NCI-H82 (cell line): Measurements from ENCODE around the gene MLLT10.

Source experiments
- DNase-seq: peaks from one replicate; lab custom pipeline; 2025; lab: John Stamatoyannopoulos, UW

MLLT10 gene

DNA sequence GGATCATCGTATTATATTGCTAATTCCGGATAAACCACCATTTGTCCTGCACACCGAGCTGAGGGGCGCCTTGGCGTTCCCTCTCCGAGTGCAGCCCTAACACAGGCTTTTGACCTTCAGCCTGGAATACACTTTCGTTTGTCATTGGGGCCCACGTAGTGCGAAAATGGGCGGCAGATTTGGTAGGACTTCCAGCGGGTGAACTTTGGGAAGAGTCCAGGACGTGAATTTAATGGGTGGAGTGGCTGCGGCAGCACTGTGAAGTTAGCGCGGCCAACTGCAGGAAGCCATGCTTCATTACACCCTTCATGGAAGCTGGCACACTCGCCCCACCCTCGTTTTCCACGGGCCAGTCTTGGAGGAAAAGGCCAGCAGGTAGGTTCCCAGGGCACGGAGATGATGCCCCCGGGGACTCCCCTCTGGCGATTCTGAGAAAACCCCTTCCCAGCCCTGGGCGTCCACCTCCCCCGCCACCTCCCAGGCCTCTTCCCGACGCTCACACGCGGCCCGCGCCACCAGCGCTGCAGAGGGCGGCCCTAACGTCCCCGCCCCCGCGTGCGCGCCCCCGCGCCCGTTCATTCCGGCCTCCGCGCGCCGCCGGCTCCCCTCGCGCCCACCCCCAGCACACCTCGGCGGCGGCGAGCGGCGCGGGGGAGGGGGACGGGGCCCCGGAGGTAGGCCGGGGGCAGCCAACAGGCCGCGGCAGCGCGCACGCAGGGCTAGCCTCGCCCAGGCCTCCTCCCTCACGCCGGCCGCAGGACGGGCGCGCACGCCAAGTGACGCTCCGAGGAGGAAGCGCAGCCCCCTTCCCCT lies at the start of gene MLLT10:
TSS of gene MLLT10 (plus strand) at position 766 of the 813 bp plus-strand sequence. CDS start 413 bp downstream, outside the sequence.
- DNase-seq = peak; percentile 96

DNA sequence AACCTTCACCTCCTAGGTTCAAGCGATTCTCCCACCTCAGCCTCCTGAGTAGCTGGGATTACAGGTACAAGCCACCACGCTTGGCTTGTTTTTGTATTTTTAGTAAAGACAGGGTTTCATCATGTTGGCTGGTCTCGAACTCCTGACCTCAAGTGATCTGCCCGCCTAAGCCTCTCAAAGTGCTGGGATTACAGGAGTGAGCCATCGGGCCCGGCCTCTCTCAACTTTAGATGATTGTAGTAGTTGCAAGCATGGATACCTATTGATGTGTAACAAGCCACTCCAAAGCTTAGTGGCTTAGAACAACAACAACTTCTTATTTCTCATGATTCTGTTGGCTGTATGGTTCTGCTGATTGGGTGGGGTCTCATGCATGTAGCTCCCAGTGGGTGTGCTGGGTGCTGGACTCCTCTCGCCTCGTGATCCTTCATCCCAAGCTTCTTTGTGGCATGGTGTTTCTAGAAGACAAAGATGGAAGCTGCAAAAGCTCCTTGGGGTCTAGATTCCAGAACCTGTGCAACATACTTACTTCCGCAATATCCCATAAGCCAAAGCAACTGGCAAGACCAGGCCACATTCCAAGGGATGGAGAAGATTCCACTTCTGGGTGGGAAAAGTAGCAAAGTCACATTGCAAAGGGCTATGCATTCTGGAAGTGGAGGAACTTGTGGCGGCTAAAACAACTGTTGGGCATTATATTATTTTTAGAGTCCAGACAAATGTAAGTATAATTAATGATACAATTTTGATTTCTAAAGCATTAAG lies 46.4 kb upstream of the MLLT10 start:
- no peak for DNase-seq

DNA sequence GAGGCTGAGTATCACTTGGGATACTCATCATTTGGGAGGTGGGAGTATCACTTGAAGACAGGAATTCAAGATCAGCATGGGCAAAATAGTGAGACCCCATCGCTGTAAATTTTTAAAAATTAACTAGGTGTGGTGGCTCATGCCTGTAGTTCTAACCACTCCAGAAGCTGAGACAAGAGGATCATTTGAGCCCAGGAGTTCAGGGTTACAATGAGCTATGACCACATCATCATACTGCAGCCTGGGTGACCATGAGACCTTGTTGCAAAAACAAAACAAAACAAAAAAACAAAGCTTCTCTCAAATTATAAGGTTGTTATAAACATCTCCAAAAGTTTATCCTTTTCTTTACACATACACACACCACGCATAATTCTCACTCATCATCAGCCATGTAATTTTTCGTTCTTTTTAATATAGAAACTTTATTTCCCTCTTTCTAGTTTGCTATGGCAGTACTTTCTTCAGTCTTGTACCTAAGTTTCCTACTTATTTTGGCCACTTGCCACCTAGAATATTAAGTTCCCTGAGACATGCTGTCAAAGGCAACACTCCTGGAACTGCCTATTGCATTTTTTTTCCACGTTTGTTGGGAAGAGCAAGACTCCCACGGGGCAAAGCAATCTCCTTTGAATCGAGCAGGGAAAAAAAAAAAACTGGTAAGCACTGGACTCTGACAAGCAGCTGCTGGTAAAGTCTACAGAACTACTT lies 45.6 kb upstream of the MLLT10 start:
- no peak for DNase-seq

DNA sequence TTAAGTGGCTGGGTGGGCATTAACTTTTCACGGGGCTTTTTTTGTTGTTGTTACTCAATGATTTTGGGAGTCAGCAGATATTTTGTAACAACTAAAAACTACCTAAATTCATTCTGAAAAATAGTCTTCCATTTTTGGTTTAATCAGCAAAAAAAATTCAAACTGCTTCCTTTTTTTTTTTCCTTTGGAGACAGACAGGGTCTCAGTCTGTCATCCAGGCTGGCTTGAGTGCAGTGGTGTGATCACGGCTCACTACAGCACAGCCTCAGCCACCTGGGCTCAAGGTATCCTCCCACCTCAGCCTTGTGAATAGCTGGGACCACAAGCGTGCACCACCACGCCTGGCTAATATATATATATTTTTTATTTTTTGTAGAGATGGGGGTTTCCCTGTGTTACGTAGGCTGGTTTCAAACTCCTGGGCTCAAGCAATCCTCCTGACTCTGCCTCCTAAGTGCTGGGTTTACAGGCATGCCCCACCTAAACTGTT lies 45.0 kb upstream of the MLLT10 start:
- DNase-seq = no peak

DNA sequence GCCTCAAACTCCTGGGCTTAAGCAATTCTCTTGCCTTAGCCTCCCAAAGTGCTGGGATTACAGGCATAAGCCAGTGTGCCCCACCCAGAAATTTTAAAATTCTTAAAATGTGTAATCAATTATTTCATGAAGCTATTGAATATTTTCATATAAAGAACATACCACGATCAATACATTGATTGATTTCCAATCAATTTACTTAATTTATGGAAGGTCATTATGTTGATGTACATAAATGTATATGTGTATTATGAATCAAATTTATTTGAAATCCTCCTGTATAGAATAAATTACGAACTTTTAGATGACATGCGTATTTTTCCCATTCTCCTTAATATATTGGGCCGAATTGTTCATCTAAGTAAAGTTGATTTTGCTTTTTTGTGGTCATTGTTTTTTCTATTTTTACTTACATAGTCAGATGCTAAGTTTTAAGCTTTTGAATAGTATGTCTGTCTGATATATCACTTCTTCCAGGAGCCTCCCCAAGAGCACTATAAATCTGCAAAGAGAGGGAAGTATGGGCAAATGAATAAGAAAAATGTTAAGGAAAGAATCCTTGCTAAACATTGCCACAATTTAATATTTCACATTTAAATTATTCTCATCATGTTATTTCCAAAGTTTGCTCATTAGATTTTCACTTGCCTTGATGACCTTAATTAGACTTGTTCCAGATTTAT lies 43.9 kb upstream of the MLLT10 start:
- no peak for DNase-seq

DNA sequence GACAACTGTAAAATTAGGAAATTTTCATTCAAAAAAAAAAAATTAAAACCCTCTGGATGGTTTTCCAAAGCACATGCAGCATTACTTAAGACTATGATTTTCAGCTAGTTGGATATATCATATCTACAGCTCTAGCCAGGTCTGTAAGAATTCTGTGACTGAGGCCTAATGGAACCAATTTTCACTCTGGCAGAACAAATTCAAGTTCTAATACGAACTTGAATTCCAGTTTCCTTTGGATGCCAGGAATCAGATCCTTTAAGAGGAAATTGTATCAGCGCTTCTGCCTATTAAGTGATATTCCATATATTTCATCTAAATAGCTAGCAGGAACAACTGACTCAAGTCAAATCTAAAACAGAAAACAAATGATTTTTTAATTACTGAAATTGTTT lies 43.3 kb upstream of the MLLT10 start:
- DNase-seq = no peak

DNA sequence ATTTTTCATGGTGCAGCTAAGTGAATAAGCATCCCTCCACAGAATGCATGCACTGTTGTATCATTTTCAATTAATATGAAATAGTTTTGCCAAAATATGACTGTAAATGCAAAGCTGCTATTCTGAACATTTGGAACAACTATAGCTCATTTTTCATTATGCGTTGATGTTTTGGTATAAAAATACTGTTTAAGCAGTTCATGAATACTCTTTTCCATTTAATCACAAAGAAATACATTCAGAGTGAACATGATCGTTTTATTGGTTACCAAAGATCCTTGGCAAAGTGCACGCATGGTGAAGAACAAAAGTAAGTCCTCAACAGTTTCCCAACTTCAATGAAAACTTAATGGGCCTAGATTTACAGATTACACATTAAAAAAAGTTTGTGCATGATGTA lies 41.6 kb upstream of the MLLT10 start:
- no peak for DNase-seq

DNA sequence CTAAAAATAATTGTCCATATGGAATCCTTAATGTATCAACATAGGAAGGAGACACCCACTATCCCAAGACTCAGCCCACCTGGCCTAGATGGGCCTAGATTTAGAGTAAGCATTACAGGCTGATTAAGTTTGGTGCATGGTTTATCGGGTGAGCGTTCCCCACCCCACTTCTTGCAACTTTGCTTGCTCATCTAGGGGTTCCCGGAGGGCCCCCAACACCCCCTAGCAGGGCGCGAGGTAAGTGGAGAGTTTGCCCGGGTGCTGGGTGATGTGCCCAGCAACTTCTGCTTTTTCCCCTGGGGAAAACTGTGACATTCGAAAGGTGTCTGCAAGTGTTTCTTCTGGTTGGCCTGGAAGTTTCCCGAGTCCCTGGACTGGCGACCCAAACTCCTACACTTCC lies 40.2 kb upstream of the MLLT10 start:
- DNase-seq = no peak

DNA sequence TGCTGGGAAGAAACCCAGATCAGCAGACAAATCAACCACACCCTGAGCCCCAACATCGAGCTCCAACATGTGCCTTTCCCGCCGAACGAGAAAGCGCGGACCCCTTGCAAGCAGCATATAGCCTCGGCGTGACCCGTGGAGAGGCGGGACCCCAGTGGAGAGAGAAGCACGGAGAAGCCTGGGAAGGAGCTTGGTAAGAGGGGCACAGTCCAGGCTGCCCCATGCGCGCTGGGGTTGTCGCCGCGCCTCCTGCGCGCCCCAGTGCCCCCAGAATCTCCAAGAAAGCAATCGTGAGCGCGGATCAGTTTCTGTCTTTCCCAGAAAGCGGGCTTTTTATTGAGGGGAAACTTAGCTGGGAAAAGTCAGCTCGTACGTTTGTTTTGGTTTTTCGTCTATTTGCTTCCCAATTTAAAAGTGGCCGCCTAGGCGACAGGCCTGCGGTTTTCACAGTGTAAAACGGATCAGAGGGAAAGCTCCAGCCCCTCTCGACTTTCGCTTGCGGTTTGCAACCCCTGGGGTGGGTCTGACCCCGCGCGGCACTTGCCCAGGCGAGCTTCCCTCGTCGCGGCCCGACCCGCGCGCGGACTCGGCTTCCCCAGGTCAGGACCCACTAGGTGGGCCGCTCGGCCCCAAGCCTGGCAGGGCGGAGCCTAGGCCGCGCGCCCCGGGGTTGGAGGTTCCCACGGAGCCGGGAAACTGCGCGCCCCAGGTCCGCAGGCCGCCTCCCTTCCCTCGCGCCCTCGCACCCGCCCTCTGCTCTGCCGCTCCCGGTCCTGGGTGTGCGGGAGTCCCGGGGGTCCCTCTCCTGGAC lies 39.6 kb upstream of the MLLT10 start:
- no peak for DNase-seq

DNA sequence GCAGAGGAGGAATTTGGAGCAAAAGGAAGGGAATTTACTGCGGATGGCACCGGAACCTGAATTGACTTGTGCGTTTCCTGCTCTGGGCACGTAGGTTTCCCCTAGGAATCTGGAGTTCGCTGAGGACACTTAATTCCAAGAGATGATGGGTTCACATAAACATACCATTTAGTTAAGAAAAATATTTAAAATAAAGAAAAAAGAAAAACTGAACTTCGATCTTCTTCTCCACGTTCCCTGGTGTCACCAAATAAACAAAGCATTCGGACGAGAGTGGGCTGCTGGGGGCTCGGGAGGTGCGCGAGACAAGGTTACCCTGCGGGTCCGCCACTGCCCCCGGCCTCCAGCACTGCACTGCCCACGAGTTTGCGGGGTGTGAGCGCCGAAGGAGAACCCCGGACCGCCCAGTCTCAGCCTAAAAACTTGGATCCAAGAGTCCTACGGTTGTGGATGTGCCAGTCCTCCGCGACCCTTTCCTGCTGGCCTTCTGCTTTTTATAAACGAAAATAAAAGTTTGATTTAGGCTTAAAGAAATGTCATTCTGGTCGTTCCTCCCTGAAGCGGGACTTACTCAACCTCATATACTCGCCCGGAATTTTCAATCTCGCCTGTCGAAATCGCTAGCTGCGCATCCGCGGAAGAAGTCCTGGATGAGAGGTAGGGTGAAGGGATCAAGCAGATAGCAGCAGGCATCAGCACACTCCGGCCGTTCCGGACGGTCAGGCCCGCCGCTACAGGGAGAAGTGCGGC lies 38.9 kb upstream of the MLLT10 start:
- no peak for DNase-seq

DNA sequence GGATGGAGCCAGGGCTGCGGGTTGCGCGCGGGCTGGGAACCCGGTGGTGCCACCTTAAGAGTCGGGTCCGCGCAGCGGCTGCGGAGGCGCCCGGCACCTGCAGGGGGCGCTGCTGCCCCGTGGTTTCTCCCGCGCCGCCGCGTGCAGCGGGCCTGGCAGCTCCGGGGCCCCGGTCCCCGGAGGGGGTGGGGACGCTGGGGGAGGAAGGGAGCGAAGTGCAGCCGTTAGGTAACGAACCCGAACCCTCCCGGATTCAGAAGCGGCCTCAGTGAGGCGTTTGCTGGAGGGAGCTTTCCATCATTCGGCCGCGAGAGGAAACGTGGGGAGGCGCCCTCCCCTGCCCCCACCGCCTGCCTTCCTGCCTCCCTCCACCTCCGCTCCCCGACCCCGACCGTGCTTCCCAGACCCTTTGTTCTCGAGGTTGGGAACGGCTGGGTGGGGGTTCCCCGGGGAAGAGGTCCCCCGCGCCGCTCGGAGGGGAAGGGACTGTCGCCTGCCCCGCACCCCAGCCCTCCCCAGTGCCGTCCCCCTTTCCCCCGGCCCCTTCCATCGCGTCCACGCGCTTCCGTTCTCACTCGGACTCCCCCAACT lies 38.2 kb upstream of the MLLT10 start:
- peak; percentile 91 for DNase-seq

DNA sequence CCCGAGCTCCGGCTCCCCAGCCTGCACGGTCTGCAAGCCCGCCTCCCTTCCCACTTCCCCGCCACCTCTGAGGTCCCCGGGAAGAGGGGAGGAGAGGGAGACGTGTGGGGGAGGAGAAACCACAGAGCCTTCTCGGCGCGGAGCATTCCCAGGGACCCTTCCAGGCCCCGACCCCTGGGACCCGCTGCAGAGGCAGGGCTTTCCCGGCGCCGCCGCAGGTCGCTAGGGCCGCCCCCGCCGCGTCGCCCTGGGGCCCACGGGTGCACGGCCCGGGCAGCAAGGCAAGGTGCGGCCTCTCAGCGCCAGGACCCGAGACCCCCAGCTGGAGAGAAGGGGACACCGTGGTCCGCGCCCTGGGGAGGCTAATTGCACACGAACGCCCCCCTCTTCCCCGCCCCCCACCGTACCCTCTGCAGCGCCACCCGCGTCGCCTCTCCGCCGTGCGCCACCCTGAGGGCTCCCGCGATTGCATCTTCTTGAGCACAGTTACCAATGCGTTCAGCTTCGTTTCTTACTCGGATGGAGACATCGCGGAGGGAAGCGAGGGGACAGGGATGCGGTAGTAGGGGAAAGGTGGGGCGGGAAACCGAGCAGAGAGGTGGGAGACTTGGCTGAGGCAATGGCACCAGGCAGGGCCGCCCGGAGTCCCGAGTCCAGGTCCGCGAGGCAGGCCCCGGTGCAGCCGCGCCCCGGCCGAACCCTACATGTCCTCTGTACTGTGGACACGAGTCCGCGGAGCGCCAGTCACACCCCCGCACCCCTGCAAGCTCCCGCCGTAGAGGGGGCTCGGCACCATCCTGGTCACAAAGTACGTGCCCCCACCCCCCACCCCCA lies 37.5 kb upstream of the MLLT10 start:
- DNase-seq = peak; percentile 78

DNA sequence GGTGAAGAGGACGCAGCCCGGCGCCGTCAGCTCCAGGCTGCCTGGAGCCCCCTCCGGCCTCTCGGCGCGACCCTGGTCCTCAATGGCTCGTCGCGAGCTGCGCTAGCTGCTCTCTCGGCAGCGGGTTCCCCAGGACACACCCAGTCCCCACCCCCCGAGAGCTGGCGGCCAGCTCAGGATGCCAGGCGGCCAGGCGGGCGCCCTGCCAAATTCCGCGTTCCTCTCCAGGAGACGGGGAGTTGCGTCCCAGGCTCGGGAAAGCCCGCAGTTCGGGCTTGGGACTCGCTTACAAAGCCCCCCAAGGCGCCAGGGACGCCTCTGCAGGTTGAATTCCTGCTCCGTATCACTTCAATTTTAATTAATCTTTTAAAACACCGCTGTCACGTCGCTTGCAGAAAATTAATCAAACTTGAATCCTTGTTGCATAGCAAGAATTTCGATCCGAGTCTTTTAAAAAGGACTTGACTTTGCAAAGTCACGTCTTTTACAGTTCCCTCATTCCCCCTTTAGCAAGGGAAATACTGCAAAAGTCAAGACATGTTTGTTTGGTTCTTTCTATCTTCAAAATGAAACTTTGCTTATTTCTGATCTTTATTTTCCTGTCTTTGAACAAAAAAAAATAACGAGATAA lies 36.7 kb upstream of the MLLT10 start:
- DNase-seq = peak; percentile 89

DNA sequence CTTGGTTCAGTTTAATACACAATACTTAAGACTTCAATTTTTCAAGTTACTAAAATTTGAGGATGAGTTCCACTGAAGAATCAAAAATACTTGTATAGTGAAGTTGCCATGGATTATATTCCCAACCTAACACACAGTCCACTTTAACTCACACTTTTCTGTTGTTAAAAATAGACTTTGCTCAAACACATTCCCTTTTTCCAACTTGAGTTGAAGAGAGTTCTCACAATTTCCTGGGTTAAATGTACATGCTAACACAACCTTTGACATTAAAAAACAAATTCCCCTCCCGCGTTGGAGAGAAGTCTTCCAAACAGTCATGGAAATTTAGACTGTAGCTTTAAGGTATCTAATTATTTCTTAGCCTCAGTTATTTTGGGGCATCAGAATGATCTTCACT lies 35.7 kb upstream of the MLLT10 start:
- no peak for DNase-seq

DNA sequence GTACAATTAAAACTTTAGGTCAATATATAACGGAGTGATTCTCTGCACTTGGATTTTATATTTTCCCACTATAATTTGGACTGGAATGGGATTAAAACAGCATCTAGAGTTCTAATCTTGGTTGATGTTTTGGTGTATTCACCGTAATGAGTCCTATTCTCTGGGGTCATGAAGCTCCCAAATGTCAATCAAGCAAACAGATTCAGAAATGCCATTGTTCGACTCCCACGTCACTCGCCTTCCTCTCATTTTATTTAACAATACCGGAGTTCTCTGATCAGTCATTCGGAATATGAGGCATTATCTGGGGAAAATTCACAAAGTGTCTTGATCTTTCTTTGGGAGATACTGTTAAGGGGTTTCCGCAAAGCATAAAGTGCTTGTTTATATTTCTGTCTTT lies 35.0 kb upstream of the MLLT10 start:
- no peak for DNase-seq

DNA sequence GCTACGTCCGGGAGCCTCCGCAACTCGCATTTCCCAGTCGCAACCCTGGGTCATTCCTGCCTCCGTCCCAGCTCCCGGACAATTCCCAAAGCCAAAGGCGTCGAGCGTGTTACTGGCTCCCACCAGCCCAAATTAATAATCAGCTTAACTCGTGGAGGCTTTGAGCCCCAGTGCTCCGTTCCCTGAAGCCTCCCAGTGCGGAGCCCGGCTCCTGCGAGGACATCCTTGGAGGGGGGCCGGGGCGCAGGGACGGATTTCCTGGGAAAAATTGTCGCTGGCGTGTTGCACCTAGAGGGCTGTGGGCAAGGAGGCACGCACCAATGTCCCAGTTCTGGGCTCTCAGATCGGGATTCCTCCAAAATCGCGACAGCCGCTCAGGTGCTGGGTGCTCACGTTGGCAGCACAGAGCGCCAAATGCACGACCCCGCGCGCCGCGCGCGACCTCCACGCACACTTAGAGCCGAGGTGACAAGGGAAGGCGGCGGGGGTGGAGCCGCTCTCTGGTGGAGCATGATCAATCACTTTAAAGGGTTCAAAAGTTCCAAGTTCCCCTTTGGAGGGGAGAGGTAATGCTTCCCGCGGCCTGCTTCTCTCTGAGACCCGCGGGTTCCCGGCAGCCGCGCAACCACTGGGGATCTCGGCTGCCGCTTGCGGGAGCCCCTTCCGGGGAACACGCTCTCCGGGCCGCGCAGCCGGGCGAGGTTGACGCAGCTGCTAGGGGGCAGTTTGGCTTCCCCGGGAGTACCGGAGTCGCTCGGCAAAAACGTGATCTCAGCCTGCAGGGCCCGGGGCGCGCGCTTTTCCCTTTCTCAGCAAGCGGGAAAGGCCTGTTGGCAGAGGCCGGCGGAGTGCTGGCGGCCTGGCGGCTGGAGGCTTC lies 34.1 kb upstream of the MLLT10 start:
- DNase-seq = peak; percentile 36

DNA sequence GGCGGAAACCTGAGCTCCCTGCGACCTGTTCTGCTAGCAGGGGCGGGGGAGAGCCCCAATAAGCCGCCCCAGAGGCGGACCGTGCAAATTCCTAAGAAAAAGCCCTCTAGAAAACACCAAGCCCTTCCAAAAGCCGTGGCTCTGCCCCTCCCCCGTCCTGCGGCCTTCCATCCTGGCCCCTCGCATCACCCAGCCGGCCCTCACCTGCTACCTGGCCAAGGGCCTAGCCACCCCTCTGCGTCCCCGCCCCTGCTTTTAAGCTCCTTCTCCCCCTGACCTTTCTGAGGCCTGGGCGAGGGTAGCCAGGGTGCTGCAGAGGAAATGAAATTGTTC lies 33.5 kb upstream of the MLLT10 start:
- DNase-seq = no peak

DNA sequence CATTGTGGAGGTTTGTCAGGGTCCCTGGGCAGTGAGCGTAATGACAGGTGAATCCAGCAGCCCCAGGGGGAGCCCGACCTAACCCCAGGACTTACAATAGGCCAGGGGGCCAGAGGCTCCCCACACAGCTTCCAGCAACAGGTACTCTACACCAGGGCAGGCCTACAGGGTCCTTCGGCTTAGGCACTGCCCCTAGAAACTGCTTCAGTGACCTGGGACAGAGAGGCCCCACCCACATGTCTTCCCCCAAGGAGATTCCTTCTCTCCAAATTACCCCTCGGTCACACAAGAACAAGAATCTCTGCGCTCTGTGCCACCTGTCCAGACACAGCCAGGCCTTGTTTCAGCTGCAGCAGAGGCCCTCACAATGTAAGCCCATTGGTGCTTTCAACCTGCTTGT lies 32.9 kb upstream of the MLLT10 start:
- no peak for DNase-seq
